ENCODE data around the gene RPTOR.

RPTOR gene, protein sequence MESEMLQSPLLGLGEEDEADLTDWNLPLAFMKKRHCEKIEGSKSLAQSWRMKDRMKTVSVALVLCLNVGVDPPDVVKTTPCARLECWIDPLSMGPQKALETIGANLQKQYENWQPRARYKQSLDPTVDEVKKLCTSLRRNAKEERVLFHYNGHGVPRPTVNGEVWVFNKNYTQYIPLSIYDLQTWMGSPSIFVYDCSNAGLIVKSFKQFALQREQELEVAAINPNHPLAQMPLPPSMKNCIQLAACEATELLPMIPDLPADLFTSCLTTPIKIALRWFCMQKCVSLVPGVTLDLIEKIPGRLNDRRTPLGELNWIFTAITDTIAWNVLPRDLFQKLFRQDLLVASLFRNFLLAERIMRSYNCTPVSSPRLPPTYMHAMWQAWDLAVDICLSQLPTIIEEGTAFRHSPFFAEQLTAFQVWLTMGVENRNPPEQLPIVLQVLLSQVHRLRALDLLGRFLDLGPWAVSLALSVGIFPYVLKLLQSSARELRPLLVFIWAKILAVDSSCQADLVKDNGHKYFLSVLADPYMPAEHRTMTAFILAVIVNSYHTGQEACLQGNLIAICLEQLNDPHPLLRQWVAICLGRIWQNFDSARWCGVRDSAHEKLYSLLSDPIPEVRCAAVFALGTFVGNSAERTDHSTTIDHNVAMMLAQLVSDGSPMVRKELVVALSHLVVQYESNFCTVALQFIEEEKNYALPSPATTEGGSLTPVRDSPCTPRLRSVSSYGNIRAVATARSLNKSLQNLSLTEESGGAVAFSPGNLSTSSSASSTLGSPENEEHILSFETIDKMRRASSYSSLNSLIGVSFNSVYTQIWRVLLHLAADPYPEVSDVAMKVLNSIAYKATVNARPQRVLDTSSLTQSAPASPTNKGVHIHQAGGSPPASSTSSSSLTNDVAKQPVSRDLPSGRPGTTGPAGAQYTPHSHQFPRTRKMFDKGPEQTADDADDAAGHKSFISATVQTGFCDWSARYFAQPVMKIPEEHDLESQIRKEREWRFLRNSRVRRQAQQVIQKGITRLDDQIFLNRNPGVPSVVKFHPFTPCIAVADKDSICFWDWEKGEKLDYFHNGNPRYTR (N-terminal part only)

DNA sequence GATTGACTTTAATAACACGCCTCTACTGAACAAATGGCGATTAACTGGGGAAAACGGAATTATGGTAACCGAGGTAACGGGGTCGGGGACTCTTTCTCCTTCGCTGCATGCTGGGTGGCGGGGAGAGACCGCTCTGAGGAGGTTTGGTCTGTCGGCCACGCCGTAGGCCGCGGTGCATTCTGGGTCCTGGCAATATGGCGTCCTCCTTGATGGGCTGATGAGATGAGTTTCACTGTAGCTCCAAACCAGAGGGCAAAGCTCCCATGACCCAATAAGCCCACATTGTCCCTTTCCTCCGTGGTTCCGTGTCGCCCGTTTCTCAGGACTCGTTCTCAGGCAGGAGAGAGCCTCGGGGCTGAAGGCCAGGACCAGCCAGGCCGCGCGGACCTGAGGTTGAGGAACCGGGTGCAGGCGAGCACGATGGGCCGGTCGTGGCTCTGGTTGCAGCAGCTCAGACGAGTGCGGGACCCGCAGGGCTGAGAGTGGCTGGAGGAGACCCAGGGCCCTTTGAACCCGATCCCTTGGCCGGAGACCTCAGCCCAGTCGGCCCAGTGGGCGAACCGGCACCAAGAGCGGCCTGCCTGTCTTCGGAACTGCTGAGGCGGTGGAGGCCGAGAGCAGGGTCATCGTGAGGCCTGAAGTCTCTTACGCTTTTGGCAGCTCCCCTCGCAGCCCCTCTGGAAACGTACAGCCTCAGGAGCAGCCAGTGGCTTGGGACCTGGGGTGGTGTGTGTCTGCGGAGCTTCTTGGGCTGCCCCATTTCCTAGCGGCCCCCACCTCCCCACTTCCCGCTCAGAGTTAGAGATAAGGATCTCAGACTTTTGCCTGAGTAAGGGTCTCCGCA, at the start of gene RPTOR:
TSS of gene RPTOR (plus strand) at position 184 of the 844 bp plus-strand sequence. CDS start 792 bp downstream, outside the sequence.
- TF ChIP-seq, protein P1, sequence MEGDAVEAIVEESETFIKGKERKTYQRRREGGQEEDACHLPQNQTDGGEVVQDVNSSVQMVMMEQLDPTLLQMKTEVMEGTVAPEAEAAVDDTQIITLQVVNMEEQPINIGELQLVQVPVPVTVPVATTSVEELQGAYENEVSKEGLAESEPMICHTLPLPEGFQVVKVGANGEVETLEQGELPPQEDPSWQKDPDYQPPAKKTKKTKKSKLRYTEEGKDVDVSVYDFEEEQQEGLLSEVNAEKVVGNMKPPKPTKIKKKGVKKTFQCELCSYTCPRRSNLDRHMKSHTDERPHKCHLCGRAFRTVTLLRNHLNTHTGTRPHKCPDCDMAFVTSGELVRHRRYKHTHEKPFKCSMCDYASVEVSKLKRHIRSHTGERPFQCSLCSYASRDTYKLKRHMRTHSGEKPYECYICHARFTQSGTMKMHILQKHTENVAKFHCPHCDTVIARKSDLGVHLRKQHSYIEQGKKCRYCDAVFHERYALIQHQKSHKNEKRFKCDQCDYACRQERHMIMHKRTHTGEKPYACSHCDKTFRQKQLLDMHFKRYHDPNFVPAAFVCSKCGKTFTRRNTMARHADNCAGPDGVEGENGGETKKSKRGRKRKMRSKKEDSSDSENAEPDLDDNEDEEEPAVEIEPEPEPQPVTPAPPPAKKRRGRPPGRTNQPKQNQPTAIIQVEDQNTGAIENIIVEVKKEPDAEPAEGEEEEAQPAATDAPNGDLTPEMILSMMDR (IDR thresholded peaks at IDR 0.05; ENCODE audit: insufficient read depth, missing control alignments) = no peak
- FAIRE-seq (no peak), DNase-seq (ENCODE audit: insufficient read length, low spot score) (peak; percentile 88)

GRCh38 chr17:80497726-80498241, 46.9 kb upstream of the RPTOR start:
- TF ChIP-seq, protein P1 (IDR thresholded peaks at IDR 0.05; ENCODE audit: insufficient read depth, missing control alignments) = no peak
- FAIRE-seq (no peak), DNase-seq (ENCODE audit: insufficient read length, low spot score) (no peak)

GRCh38 chr17:80498242-80498919, 46.3 kb upstream of the RPTOR start:
- FAIRE-seq = no peak
- TF ChIP-seq, protein P1 (IDR thresholded peaks at IDR 0.05; ENCODE audit: insufficient read depth, missing control alignments) = no peak
- DNase-seq (ENCODE audit: insufficient read length, low spot score) = no peak

DNA sequence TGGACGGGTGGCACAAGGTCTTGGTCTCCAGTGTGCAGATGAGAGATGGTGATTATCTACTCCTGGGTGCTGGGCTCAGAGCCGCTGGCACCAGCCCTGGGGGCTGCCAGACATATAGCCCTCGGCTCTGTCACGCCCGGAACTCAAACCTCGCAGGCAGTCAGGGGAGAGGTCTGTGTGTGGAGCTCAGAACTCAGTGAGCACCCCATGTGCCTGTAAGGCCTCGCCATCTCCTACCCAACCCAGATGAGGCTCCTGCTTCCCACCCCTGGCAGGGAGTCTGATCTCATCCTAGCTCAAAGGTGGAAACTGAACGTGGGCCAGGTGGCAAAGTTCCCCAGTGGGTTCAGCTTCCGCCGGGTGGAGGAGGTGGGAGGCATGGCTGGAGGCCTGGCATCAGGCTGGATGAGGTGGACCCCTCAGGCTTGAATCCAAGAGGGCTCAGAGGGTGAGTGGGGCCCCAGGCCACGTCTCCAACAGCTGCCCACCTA, 45.7 kb upstream of the RPTOR start:
- TF ChIP-seq, protein P1 (IDR thresholded peaks at IDR 0.05; ENCODE audit: insufficient read depth, missing control alignments) = no peak
- no peak for FAIRE-seq
- no peak for DNase-seq (ENCODE audit: insufficient read length, low spot score)

DNA sequence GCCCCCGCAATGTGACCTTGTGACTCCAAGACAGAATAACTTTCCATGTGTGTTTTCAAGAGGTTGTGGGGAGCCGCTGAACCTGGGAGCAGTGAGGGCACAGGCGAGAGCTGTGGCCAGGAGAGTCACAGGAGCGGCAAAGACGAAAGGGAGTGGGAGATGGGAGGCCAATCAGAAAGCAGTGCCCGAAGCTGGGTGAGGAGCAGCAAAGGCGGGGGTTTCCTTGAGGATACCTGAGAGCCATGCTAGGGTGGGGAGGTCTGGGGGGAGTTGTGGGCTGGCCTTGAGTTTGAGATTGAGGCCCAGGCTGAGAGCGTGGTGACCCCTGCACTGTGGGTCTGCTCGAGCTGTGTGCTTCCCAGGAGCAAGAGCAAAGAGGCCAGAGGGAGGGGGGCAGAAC, 45.1 kb upstream of the RPTOR start:
- DNase-seq (ENCODE audit: insufficient read length, low spot score) (no peak), FAIRE-seq (no peak)
- TF ChIP-seq, protein P1 (IDR thresholded peaks at IDR 0.05; ENCODE audit: insufficient read depth, missing control alignments) = no peak
